Endodermal cell (in vitro differentiated cells): ENCODE results near the gene PLEKHA5. TPM values are rescaled to one million over a fixed set of nuclear protein-coding genes. Genes with fewer than 3 reads are reported as not detected.
A peak's percentile ranks its signal among the peaks of the same experiment; 100 is the strongest.

Experiments
- DNase-seq: peaks from one replicate; pipeline ENCODE4 v3.0.0-alpha.2; 2017
- H3K27ac ChIP-seq: 2 replicates; pipeline ENCODE4 v1.5.1; 2013; ENCODE audit warnings: mild to moderate bottlenecking, low read depth, low read length, moderate library complexity
- H3K27me3 ChIP-seq: 2 replicates; pipeline ENCODE4 v1.6.1; 2013; ENCODE audit warnings: mild to moderate bottlenecking, low read length, moderate library complexity; ENCODE audit not compliant: insufficient read depth, control insufficient read depth, poor library complexity, severe bottlenecking
- H3K36me3 ChIP-seq: 2 replicates; pipeline ENCODE4 v1.7.0; 2013; ENCODE audit warnings: mild to moderate bottlenecking, low read length, moderate library complexity; ENCODE audit not compliant: control insufficient read depth, insufficient read depth
- H3K4me1 ChIP-seq: one replicate; pipeline ENCODE4 v1.7.0; 2013; ENCODE audit warnings: low read length; ENCODE audit not compliant: control insufficient read depth, insufficient read depth
- H3K4me3 ChIP-seq: 2 replicates; pipeline ENCODE4 v1.5.1; 2013; ENCODE audit warnings: mild to moderate bottlenecking, low read length, moderate library complexity
- H3K9ac ChIP-seq: 2 replicates; pipeline ENCODE4 v1.6.1; 2013; ENCODE audit warnings: mild to moderate bottlenecking, low read length, moderate library complexity; ENCODE audit not compliant: poor library complexity, severe bottlenecking; ENCODE audit errors: extremely low read depth
- H3K9me3 ChIP-seq: 2 replicates; pipeline ENCODE4 v1.6.1; 2013; ENCODE audit warnings: mild to moderate bottlenecking, low read length, moderate library complexity; ENCODE audit not compliant: control insufficient read depth
- H3K27ac Mint-ChIP-seq: 2 replicates; pipeline ENCODE4 v1.8.0; 2020; ENCODE audit warnings: mixed read lengths
- H3K27me3 Mint-ChIP-seq: 2 replicates; pipeline ENCODE4 v1.8.0; 2021; ENCODE audit warnings: mild to moderate bottlenecking, mixed read lengths; ENCODE audit not compliant: insufficient read depth
- H3K36me3 Mint-ChIP-seq: 2 replicates; pipeline ENCODE4 v1.8.0; 2020; ENCODE audit warnings: low read depth, mixed read lengths
- H3K4me1 Mint-ChIP-seq: 2 replicates; pipeline ENCODE4 v1.8.0; 2020; ENCODE audit warnings: mixed read lengths
- H3K4me3 Mint-ChIP-seq: 2 replicates; pipeline ENCODE4 v1.8.0; 2020; ENCODE audit warnings: mild to moderate bottlenecking, moderate library complexity, mixed read lengths
- H3K9me3 Mint-ChIP-seq: 2 replicates; pipeline ENCODE4 v1.8.0; 2020; ENCODE audit warnings: mild to moderate bottlenecking, mixed read lengths
- CTCF ChIP-seq: fragments of 200-600 bp; sonication (generic); conservative IDR thresholded peaks from 2 replicates; pipeline ENCODE4 v1.5.0; 2021; ENCODE audit warnings: antibody characterized with exemption, mild to moderate bottlenecking
- WGBS, 2 experiments: methylation state at CpG; one replicate each; pipeline versions ENCODE4 v1.1.5 to v1.1.7; 2013; ENCODE audit warnings: missing lambda C conversion rate in 2 of 2, mixed read lengths in 1 of 2; ENCODE audit not compliant: insufficient coverage in 1 of 2, insufficient read length in 1 of 2; 5-methylcytosine and 5-hydroxymethylcytosine counted together
- total RNA-seq, 2 donors: library from RNA; stranded (reverse); fragmentation: NEBNext Ultra II Directional in 1 of 2; extraction: Animal tissue kit (Norgen Biotek cat#: 25700) in 1 of 2; gene quantifications; 2 replicates in 1 of 2; 3 replicates in 1 of 2; pipeline ENCODE4 v1.2.1, GENCODE V29; 2021

The PLEKHA5 gene
- total RNA-seq, 2 donors from 2014 or later = 48.5 to 139 TPM

DNA sequence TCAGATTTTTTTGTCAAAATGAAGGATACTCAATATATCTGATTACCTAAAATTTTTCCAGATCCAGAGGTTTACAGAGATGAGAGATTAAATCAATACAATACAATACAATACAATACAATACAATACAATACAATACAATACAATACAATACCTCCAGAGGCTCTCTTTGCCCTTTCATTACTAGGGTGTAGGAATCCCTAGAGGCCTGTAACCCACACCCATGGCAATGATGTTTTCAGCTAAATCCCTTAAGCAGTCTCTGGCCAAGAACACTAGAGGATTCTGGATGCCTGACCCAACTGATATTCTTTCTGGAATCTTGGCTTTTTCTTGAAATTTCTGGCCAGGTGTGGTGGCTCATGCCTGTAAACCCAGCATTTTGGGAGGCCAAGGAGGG lies 286.0 kb downstream of the PLEKHA5 start:
- Mint-ChIP-seq H3K9me3 (peaks cover 11% of the 10 kb centered on the region), H3K27me3 (no peaks in the 10 kb centered on the region), H3K4me3 (no peak overlapping the region), H3K36me3 (no peaks in the 10 kb centered on the region), H3K27ac (no peak overlapping the region), H3K4me1 (peaks cover 17% of the 10 kb centered on the region)
- H3K27ac ChIP-seq = no peak overlapping the region
- H3K4me1 ChIP-seq = no peaks in the 10 kb centered on the region
- no peaks in the 10 kb centered on the region for H3K36me3 ChIP-seq
- H3K9ac ChIP-seq = no peak overlapping the region
- H3K9me3 ChIP-seq = no peaks in the 10 kb centered on the region
- no peak overlapping the region for H3K4me3 ChIP-seq
- DNase-seq = no peak
- no peaks in the 10 kb centered on the region for H3K27me3 ChIP-seq
- TF ChIP-seq CTCF = no peak

- peak; percentile 29 for DNase-seq
- no peaks in the 10 kb centered on the region for H3K27me3 ChIP-seq
- no peak for TF ChIP-seq CTCF
Observed at GRCh38 chr12:19419086-19419485, 289.6 kb downstream of the PLEKHA5 start.

DNA sequence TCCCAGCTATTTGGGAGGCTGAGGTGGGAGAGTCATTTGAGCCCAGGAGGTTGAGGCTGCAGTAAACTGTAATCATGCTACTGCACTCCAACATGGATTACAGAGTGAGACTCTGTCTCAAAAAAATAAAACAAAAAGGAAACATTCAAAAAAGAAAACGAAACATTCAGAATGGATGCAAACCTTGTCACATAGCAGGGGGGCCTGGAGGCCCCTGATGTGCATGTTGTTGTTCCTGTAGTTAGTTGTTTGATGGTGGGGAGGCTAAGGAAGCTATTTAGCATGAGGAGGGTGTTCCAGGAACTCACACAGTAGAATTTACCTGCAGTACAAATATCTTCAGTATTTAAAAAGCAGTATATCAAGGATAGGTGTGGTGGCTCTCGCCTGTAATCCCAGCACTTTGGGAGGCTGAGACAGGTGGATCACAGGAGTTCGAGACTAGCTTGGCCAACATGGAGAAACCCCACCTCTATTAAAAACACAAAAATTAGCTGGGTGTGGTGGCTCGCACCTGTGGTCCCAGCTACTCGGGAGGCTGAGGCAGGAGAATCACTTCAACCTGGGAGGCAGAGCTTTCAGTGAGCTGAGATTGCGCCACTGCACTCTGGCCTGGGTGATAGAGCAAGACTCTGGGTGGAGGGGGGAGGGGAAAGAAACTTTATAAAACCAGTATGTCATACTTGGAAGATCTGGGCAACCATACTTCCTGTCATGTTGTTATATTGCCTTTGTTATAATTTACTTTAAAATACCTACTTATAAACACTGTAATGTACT lies 292.2 kb downstream of the PLEKHA5 start:
- Histone ChIP-seq H3K9me3 (peaks cover 6% of the 10 kb centered on the region), H3K27ac (no peak overlapping the region), H3K27me3 (no peaks in the 10 kb centered on the region), H3K36me3 (no peaks in the 10 kb centered on the region), H3K4me3 (no peak overlapping the region), H3K4me1 (no peaks in the 10 kb centered on the region), H3K9ac (no peak overlapping the region)
- no peaks in the 10 kb centered on the region for H3K36me3 Mint-ChIP-seq
- H3K4me1 Mint-ChIP-seq = no peaks in the 10 kb centered on the region
- peaks cover 12% of the 10 kb centered on the region for H3K9me3 Mint-ChIP-seq
- DNase-seq = peak; percentile 38
- 93 to 94% methylated on average over 4 to 5 of the region's 6 CpGs for WGBS, 2 experiments
- H3K27ac Mint-ChIP-seq = no peak overlapping the region
- no peak overlapping the region for H3K4me3 Mint-ChIP-seq
- TF ChIP-seq CTCF = no peak
- H3K27me3 Mint-ChIP-seq = no peaks in the 10 kb centered on the region

More at GRCh38 chr12:19419086-19419485, 289.6 kb downstream of the PLEKHA5 start:
- H3K4me1 ChIP-seq = no peaks in the 10 kb centered on the region
- 85 to 94% methylated on average over 11 to 14 of the region's 14 CpGs for WGBS, 2 experiments
- no peak overlapping the region for H3K9ac ChIP-seq
- no peaks in the 10 kb centered on the region for H3K36me3 Mint-ChIP-seq
- H3K4me3 ChIP-seq = no peak overlapping the region
- no peaks in the 10 kb centered on the region for H3K36me3 ChIP-seq
- no peak overlapping the region for H3K27ac ChIP-seq
- H3K4me3 Mint-ChIP-seq = no peak overlapping the region
- H3K9me3 Mint-ChIP-seq = peaks cover 6% of the 10 kb centered on the region
- no peaks in the 10 kb centered on the region for H3K27me3 Mint-ChIP-seq
- H3K9me3 ChIP-seq = no peaks in the 10 kb centered on the region
- H3K4me1 Mint-ChIP-seq = no peaks in the 10 kb centered on the region
- H3K27ac Mint-ChIP-seq = no peak overlapping the region
